ENCODE results near the gene NEAT1. TPM values are rescaled to one million over a fixed set of nuclear protein-coding genes. Genes with fewer than 3 reads are reported as not detected.

Gene NEAT1
- 1 to 10 TPM in 2 of 3 donors, under 1 TPM in 1; 0.26 to 5.9 (median 1.4) TPM for polyA plus RNA-seq

DNA sequence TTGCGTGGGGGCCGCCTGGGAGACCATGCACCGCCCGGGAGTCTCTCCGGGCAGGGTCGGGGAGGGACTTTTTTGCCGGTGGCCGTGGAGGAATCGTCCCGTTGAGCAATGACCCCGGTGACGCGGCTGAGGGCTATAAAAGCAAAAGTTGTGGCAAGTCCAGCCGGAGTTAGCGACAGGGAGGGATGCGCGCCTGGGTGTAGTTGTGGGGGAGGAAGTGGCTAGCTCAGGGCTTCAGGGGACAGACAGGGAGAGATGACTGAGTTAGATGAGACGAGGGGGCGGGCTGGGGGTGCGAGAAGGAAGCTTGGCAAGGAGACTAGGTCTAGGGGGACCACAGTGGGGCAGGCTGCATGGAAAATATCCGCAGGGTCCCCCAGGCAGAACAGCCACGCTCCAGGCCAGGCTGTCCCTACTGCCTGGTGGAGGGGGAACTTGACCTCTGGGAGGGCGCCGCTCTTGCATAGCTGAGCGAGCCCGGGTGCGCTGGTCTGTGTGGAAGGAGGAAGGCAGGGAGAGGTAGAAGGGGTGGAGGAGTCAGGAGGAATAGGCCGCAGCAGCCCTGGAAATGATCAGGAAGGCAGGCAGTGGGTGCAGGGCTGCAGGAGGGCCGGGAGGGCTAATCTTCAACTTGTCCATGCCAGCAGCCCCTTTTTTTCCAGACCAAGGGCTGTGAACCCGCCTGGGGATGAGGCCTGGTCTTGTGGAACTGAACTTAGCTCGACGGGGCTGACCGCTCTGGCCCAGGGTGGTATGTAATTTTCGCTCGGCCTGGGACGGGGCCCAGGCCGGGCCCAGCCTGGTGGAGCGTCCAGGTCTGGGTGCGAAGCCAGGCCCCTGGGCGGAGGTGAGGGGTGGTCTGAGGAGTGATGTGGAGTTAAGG is at the start of gene NEAT1:
Gene NEAT1 (plus strand): TSS at position 166 of the 883 bp plus-strand sequence.
- Mint-ChIP-seq H3K9me3 (peaks cover 0 to 14% (median 2%) of the 10 kb centered on the region in 6 donors), H3K4me3 (peak within 1 kb of the TSS; percentile 95 to 97 (median 97)), H3K27ac (peak within 1 kb of the TSS; percentile 99 to 100 (median 99)), H3K36me3 (peaks cover 17 to 45% (median 40%) of the 10 kb centered on the region in 3 donors), H3K27me3 (ENCODE audit: low read depth in 3 of 3) (peaks cover 66 to 81% (median 77%) of the 10 kb centered on the region in 3 donors), H3K4me1 (peaks cover 77 to 80% of the 10 kb centered on the region in 2 donors)
- DNase-seq = peak; percentile 93 to 95 (median 94)

DNA sequence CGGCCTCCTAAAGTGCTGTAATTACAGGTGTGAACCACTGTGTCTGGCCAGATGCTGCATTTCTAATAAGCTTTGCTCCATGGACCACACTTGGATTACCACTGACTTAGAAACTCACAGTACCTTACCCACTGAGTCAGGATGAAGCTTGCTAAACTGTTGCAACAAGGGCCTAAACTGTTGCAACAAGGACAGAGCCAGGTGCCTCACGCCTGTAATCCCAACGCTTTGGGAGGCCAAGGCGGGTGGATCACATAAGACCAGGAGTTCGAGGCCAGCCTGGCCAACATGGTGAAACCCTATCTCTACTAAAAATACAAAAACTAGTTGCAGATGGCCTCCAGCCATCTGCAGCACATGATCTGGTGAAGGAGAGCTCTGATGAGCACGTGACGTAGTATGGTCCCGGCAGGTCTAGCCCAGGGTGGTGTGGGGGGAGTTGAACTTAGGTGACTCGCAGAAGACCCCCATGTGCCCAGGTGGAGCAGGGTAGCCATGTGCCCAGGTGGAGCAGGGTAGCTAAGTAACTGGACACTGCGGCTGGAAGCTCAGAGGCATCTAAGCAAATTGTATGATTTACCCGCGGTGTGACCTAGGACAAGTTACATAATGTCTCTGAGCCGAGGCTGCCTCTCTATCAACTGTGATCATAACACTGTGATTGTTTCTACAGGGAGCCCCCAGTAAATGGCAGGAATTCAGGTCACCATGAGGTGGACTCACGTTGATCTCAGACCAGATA is 48.6 kb upstream of the NEAT1 start:
- Mint-ChIP-seq H3K27ac (peak overlapping the region in 1 of 6 donors; percentile 40), H3K9me3 (no peaks in the 10 kb centered on the region)

DNA sequence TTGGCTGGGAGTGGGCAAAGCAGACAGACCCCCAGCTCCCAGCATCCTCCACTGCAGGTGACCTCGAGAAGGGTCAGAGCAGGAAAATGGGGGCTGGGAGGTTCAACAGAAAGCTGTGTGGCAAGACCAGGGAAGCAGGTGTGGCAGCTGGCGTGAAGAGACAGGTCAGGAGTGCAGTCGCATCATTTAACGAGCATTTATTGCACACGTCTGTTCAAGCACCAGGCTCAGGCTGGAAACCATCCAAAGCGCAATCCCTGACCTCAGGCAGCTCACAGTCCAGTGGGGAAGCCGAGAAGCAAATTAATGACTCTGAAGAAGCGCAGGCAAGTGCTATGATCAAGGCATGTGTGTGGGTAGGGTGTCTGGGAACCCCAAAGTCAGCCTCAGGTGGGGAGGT is 47.6 kb upstream of the NEAT1 start:
- peaks cover 0 to 4% (median 2%) of the 10 kb centered on the region in 3 donors for H3K27me3 Mint-ChIP-seq (ENCODE audit: low read depth in 3 of 3)
- no peaks in the 10 kb centered on the region for H3K9me3 Mint-ChIP-seq
- H3K4me3 Mint-ChIP-seq = no peak overlapping the region
- peak overlapping the region in 1 of 6 donors; percentile 40 for H3K27ac Mint-ChIP-seq
- no peak for DNase-seq
- H3K36me3 Mint-ChIP-seq = no peaks in the 10 kb centered on the region
- H3K4me1 Mint-ChIP-seq = peaks cover 0 to under 1% of the 10 kb centered on the region in 2 donors

More for the DNA sequence above, 48.6 kb upstream of the NEAT1 start:
- DNase-seq = no peak
- no peak overlapping the region for H3K4me3 Mint-ChIP-seq
- H3K36me3 Mint-ChIP-seq = no peaks in the 10 kb centered on the region
- H3K4me1 Mint-ChIP-seq = no peaks in the 10 kb centered on the region
- H3K27me3 Mint-ChIP-seq (ENCODE audit: low read depth in 3 of 3) = peaks cover 0 to 5% (median 2%) of the 10 kb centered on the region in 3 donors

DNA sequence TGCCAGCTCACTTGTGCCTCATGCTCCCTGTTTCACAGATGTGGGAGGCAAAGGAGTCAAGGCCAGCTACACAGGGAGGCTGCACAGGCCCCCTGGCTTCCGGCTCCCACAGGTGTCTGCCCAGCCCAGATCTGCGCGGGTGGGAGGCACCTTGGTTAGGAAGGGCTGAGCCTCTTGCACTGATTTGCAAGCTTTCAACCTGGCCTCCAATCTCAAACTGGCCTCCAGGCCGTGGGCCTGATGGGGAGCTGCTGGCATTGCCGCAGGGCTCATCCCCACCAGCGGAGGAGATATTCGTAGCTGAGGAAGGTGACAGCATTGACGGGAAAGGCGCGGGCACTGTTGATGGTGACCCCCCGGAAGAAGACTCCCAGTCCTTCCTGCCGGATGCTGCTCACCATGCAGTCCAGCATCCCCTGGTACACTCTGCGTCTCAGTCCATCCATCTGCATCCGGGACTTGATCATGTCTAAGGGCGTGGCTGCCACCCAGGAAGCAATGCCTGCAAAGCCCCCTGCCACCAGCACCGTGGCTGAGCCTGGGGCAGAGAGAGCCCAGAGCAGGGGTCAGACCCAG is 46.4 kb upstream of the NEAT1 start:
- H3K36me3 Mint-ChIP-seq = no peaks in the 10 kb centered on the region
- DNase-seq = no peak
- H3K27me3 Mint-ChIP-seq (ENCODE audit: low read depth in 3 of 3) = peaks cover 0 to 3% (median 0%) of the 10 kb centered on the region in 3 donors
- H3K4me3 Mint-ChIP-seq = no peak overlapping the region
- no peak overlapping the region for H3K27ac Mint-ChIP-seq
- no peaks in the 10 kb centered on the region for H3K9me3 Mint-ChIP-seq
- H3K4me1 Mint-ChIP-seq = peaks cover 0 to 4% of the 10 kb centered on the region in 2 donors

DNA sequence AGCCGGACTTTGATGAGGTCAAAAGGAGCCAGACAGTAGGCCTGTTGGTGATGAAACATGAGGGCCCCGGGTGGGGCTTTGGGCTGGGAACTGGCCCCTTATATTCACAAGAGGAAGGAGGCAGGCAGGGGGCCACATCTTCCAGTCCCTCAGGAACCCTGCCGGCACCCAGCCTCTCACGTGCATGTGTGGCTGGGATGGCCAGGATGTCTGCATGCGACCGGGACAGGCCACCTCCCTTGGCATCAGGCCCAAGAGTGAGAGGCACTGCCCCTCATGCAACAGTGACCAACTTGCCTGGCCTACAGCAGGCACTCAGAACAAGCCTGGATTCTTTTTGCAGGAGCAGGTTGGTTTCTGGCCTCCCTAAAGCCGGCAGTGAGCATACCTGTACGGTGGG is 45.6 kb upstream of the NEAT1 start:
- Mint-ChIP-seq H3K4me3 (no peak overlapping the region), H3K27me3 (ENCODE audit: low read depth in 3 of 3) (peaks cover 0 to 3% (median under 1%) of the 10 kb centered on the region in 3 donors), H3K9me3 (no peaks in the 10 kb centered on the region), H3K36me3 (no peaks in the 10 kb centered on the region), H3K27ac (no peak overlapping the region), H3K4me1 (peaks cover 7 to 11% of the 10 kb centered on the region in 2 donors)
- no peak for DNase-seq

DNA sequence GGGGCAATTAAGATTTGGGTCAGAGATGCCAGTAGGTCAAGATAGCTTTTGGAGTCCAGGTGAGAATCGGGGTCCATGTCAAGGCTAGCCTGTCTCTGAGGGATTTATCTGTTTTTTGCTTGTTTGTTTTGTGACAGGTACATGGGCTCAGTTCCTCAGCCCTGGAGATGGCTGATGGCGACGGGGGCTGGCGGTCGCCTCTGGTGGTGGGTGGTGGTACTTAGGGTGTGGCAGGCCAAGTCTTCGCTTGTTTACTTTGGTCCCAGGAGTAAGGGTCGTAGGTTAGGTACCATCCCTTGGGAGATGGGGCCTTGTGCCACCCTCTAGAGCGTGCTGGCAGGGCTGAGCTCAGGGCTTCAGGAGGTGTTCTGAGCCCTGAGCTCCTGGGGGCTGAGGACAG is 44.8 kb upstream of the NEAT1 start:
- Mint-ChIP-seq H3K36me3 (no peaks in the 10 kb centered on the region), H3K27ac (peak overlapping the region in 2 of 6 donors; percentile 13 to 35), H3K4me1 (peaks cover 15 to 19% of the 10 kb centered on the region in 2 donors), H3K9me3 (no peaks in the 10 kb centered on the region), H3K27me3 (ENCODE audit: low read depth in 3 of 3) (peaks cover 0 to 8% (median 3%) of the 10 kb centered on the region in 3 donors), H3K4me3 (no peak overlapping the region)
- no peak for DNase-seq

DNA sequence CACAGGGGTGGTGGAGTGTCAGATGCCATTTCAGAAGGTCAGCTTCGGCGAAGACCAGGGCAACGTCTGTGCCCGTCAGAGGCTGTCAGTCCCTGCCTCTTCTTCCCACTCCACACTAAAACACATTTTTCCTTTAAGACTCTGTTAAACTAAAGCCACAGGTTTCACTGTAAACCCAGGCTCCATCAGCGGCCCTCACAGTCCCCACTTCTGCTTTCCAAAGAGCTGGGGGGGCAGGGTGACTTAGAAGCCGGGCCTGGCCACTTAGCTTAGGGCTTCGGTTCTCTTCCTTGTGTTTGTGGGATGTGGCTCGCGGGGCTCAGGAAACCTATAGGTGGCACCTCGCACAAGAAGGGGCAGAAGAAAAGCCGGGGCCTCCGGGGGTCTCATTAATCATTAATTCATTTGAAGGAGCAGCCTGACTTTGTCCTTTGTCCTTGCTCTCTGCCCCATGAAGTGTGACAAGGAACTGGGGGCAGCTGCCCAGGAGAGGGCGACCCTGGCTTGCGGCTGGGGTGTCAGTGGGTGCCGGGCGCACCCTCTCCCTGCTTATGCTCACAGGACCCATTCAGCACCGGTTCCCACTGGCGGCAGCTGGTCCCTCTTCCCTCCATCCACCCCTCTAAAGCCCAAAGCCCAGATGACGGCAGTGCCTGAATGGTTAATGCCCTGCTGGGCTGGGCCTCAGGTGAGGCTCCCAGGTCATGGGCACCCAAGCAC is 44.2 kb upstream of the NEAT1 start:
- peak overlapping the region in 1 of 6 donors; percentile 8 for H3K27ac Mint-ChIP-seq
- no peak overlapping the region for H3K4me3 Mint-ChIP-seq
- H3K27me3 Mint-ChIP-seq (ENCODE audit: low read depth in 3 of 3) = peaks cover 0 to 11% (median 1%) of the 10 kb centered on the region in 3 donors
- H3K9me3 Mint-ChIP-seq = no peaks in the 10 kb centered on the region
- peaks cover 21 to 25% of the 10 kb centered on the region in 2 donors for H3K4me1 Mint-ChIP-seq
- H3K36me3 Mint-ChIP-seq = no peaks in the 10 kb centered on the region
- no peak for DNase-seq

DNA sequence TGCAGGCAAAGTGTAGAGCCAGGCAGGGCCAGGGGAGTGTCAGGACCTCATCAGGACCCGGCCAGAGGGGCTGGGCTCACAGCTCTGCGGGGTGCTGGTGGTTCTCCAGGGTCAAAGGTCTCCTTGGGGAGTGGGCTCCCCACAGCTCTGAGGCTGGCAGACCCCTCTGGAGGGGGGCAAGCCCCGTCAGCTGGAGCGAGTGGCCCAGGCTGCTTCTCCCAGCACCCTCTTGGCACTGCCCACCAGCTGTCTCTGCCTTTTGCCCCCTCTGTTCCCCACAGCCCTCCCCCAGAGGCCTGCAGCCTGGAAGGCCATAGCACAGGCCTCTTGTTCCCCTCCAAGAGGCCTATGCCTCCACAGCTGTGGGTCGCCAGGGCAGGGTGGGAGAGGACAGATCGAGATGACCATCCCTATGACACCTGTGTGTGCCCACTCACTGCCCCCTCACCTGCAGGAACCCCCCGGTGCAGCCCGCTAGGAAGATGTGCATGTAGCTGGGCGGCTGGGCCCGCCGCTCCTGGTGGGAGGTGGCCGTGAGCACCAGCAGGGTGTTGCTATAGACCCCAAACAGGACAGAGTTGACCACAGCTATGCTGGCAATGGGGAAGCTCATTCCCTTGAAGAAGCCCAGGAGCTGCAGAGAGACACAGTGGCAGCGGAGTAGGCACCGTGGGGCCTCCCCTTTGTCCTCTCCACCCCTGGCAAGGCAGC is 43.5 kb upstream of the NEAT1 start:
- H3K9me3 Mint-ChIP-seq = no peaks in the 10 kb centered on the region
- no peak for DNase-seq
- no peak overlapping the region for H3K4me3 Mint-ChIP-seq
- no peaks in the 10 kb centered on the region for H3K36me3 Mint-ChIP-seq
- H3K4me1 Mint-ChIP-seq = peaks cover 28 to 31% of the 10 kb centered on the region in 2 donors
- peaks cover 0 to 14% (median 1%) of the 10 kb centered on the region in 3 donors for H3K27me3 Mint-ChIP-seq (ENCODE audit: low read depth in 3 of 3)
- peak overlapping the region in 1 of 6 donors; percentile 8 for H3K27ac Mint-ChIP-seq

DNA sequence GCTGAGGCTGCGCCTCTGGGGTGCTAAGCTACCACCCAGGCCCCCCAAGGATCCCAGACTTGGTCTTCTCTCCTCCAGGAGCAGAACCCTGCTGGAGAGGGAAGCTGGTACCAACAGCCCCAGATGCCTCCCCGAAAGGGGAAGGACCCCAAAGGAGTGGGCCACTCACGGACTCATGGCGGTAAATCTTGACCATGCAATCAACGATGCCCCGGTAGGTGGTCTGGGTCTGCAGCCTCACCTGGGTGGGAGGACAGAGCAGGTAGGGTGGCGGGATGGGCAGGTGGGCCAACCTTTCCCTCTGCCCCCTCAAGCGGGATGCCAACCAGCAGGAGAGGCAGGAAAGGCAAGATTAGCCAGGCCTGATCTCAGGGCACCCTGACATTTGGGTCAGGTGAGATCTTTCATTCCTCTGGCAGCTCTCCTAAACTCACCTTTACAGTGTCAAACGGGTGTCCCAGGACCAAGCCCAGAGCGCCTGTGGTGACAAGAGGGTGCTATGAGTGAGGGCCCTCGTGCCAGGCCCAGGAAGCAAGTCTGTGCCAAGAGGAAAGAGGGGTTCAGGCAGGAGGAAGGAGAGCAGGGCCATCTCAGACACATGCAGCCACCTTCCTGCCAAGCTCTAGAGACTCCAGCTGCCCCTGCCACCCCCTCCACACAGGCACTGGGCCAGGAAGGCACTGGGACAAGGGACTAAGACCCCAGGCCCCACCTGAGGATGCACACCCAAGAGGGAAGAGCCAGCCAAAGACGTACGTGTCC is 42.7 kb upstream of the NEAT1 start:
- DNase-seq = no peak
- peaks cover 36 to 39% of the 10 kb centered on the region in 2 donors for H3K4me1 Mint-ChIP-seq
- no peaks in the 10 kb centered on the region for H3K9me3 Mint-ChIP-seq
- peak overlapping the region in 5 of 6 donors; percentile 39 to 82 (median 70) for H3K27ac Mint-ChIP-seq
- peaks cover 0 to 15% (median 1%) of the 10 kb centered on the region in 3 donors for H3K27me3 Mint-ChIP-seq (ENCODE audit: low read depth in 3 of 3)
- H3K36me3 Mint-ChIP-seq = no peaks in the 10 kb centered on the region
- H3K4me3 Mint-ChIP-seq = peak overlapping the region in 3 of 5 donors; percentile 5 to 27 (median 21)

DNA sequence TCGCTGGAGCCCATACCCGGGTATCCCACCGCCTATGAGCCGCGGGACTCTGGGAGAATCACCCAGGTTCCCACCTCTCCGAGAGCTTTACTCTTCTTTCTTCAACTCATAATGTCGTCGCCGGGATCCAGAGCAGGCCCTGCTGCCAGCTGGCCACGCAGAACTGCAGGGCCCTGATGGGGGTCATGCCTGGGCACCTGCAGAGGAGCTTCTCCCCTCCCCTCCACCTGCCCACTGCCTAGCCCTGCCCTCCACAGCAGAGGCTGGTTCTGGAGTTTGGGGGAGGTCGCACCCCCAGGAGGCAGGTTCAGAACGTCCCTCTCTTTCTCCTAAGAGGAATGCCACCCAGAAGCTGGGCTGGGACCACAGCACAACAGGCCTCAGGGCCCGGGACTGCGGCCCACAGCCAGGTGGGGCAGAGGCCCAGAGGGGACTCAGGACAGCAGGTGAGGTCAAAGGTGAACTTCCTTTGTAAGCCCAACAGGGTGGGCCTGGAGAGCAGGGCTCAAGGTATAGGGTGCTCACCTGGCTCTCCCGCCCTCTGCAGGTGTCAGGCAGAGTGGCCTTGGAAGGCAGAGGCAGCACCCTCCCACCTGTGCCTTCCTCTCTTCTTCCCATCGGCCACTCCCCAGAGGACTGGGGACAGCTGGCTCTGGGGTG is 42.0 kb upstream of the NEAT1 start:
- DNase-seq = no peak
- Mint-ChIP-seq H3K4me3 (peak overlapping the region in 2 of 5 donors; percentile 5 to 92), H3K4me1 (peaks cover 43 to 46% of the 10 kb centered on the region in 2 donors), H3K9me3 (no peaks in the 10 kb centered on the region), H3K27ac (peak overlapping the region in 5 of 6 donors; percentile 39 to 100 (median 75)), H3K27me3 (ENCODE audit: low read depth in 3 of 3) (peaks cover 1 to 19% (median 2%) of the 10 kb centered on the region in 3 donors), H3K36me3 (no peaks in the 10 kb centered on the region)

DNA sequence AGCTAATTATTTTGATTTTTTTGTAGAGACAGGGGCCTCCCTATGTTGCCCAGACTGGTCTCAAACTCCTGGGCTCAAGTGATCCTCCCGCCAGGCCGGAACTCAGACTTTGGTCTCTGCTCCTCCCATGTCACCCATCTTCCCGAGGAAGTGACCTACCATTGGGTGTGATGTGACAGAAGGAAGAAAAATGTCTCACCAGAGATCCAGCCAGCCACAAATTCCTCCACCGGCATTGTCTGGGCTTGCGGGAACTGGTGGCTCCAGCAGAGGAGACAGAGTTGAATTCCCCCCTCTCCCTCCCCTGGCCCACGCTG is 40.9 kb upstream of the NEAT1 start:
- DNase-seq = no peak
- Mint-ChIP-seq H3K27me3 (ENCODE audit: low read depth in 3 of 3) (peaks cover 4 to 27% (median 5%) of the 10 kb centered on the region in 3 donors), H3K4me3 (peak overlapping the region; percentile 86 to 93 (median 92)), H3K36me3 (no peaks in the 10 kb centered on the region), H3K9me3 (no peaks in the 10 kb centered on the region), H3K4me1 (peaks cover 44 to 53% of the 10 kb centered on the region in 2 donors), H3K27ac (peak overlapping the region; percentile 99 to 100 (median 100))

All from immature natural killer cell (primary cell).